ENCODE data around the gene CFAP141.

Gene CFAP141

DNA sequence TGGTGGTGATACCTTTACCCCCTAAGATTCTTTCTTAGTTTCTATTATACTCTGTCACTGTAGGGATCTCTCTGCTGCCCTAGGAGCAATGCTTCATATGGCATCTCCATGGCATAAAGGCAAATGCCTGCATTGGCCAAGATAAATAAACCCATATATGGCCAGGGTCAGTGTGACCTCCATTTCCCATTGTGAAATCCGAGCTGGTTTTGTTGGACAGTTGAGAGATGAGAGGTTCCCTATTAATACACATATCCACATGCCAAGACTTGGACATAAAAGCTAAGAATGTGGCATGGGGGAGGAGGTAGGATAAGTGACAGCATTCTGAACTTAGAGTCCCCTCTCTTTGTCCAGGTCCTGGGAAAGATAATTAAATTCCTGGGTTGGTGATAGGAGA lies 15.6 kb downstream of the CFAP141 start:
- FAIRE-seq: no peak
- DNase-seq (ENCODE audit: insufficient read length, low spot score): no peak

GRCh38 chr1:154186852-154187501 lies 19.2 kb downstream of the CFAP141 start:
- DNase-seq (ENCODE audit: insufficient read length, low spot score): no peak
- TF ChIP-seq SPI1 (IDR thresholded peaks at IDR 0.05; ENCODE audit: low read depth, low read length) (no peak), POLR2AphosphoS5 (IDR thresholded peaks at IDR 0.05; ENCODE audit: low read depth, low read length) (no peak), POU2F2 (IDR thresholded peaks at IDR 0.05; ENCODE audit: low read depth, low read length) (no peak), PAX5 (IDR thresholded peaks at IDR 0.05; ENCODE audit: insufficient read depth, low read length, severe bottlenecking) (no peak), POLR2A (IDR thresholded peaks at IDR 0.05; ENCODE audit: low read depth, low read length) (no peak), TAF1 (IDR thresholded peaks at IDR 0.05; ENCODE audit: low read depth, low read length) (no peak)

More for the DNA sequence above, 15.6 kb downstream of the CFAP141 start:
- TF ChIP-seq TAF1 (IDR thresholded peaks at IDR 0.05; ENCODE audit: low read depth, low read length): no peak
- no peak for TF ChIP-seq POLR2AphosphoS5 (IDR thresholded peaks at IDR 0.05; ENCODE audit: low read depth, low read length)
- TF ChIP-seq SPI1 (IDR thresholded peaks at IDR 0.05; ENCODE audit: low read depth, low read length): no peak
- no peak for TF ChIP-seq POLR2A (IDR thresholded peaks at IDR 0.05; ENCODE audit: low read depth, low read length)
- TF ChIP-seq PAX5 (IDR thresholded peaks at IDR 0.05; ENCODE audit: insufficient read depth, low read length, severe bottlenecking): no peak
- no peak for TF ChIP-seq POU2F2 (IDR thresholded peaks at IDR 0.05; ENCODE audit: low read depth, low read length)

GRCh38 chr1:154186177-154186576 lies 20.0 kb downstream of the CFAP141 start:
- peak; percentile 58 for DNase-seq (ENCODE audit: insufficient read length, low spot score)
- no peak for TF ChIP-seq SPI1 (IDR thresholded peaks at IDR 0.05; ENCODE audit: low read depth, low read length)
- TF ChIP-seq TAF1 (IDR thresholded peaks at IDR 0.05; ENCODE audit: low read depth, low read length): no peak
- TF ChIP-seq PAX5 (IDR thresholded peaks at IDR 0.05; ENCODE audit: insufficient read depth, low read length, severe bottlenecking): no peak
- no peak for TF ChIP-seq POLR2A (IDR thresholded peaks at IDR 0.05; ENCODE audit: low read depth, low read length)
- TF ChIP-seq POU2F2 (IDR thresholded peaks at IDR 0.05; ENCODE audit: low read depth, low read length): no peak
- TF ChIP-seq POLR2AphosphoS5 (IDR thresholded peaks at IDR 0.05; ENCODE audit: low read depth, low read length): no peak
- peak; percentile 63 for FAIRE-seq

More at GRCh38 chr1:154186852-154187501, 19.2 kb downstream of the CFAP141 start:
- no peak for FAIRE-seq

- peak; percentile 94 for FAIRE-seq
- TF ChIP-seq SPI1 (IDR thresholded peaks at IDR 0.05; ENCODE audit: low read depth, low read length) (0 out of 2 replicates have a peak, but pooled peaks have one; percentile 23), POLR2A (IDR thresholded peaks at IDR 0.05; ENCODE audit: low read depth, low read length) (peak; percentile 86), POU2F2 (IDR thresholded peaks at IDR 0.05; ENCODE audit: low read depth, low read length) (peak; percentile 10; the same call in 1 of the 2 replicates), TAF1 (IDR thresholded peaks at IDR 0.05; ENCODE audit: low read depth, low read length) (peak; percentile 89; the same call in 1 of the 2 replicates), POLR2AphosphoS5 (IDR thresholded peaks at IDR 0.05; ENCODE audit: low read depth, low read length) (peak; percentile 91), PAX5 (IDR thresholded peaks at IDR 0.05; ENCODE audit: insufficient read depth, low read length, severe bottlenecking) (no peak)
- DNase-seq (ENCODE audit: insufficient read length, low spot score): peak; percentile 90
These were observed 22.9 kb downstream of the CFAP141 start for GRCh38 chr1:154183046-154183915.

- DNase-seq (ENCODE audit: insufficient read length, low spot score) (peak; percentile 49), FAIRE-seq (peak; percentile 85)
- peak; percentile 73 for TF ChIP-seq POLR2A (IDR thresholded peaks at IDR 0.05; ENCODE audit: low read depth, low read length)
- peak; percentile 28; the same call in 1 of the 2 replicates for TF ChIP-seq POLR2AphosphoS5 (IDR thresholded peaks at IDR 0.05; ENCODE audit: low read depth, low read length)
- TF ChIP-seq PAX5 (IDR thresholded peaks at IDR 0.05; ENCODE audit: insufficient read depth, low read length, severe bottlenecking): no peak
- peak; percentile 38; the same call in 1 of the 2 replicates for TF ChIP-seq SPI1 (IDR thresholded peaks at IDR 0.05; ENCODE audit: low read depth, low read length)
- TF ChIP-seq TAF1 (IDR thresholded peaks at IDR 0.05; ENCODE audit: low read depth, low read length): no peak
- no peak for TF ChIP-seq POU2F2 (IDR thresholded peaks at IDR 0.05; ENCODE audit: low read depth, low read length)
These were observed 23.6 kb downstream of the CFAP141 start for GRCh38 chr1:154182344-154183045.

- no peak for DNase-seq (ENCODE audit: insufficient read length, low spot score)
- FAIRE-seq: no peak
- no peak for TF ChIP-seq POLR2AphosphoS5 (IDR thresholded peaks at IDR 0.05; ENCODE audit: low read depth, low read length)
- TF ChIP-seq SPI1 (IDR thresholded peaks at IDR 0.05; ENCODE audit: low read depth, low read length): no peak
- no peak for TF ChIP-seq POLR2A (IDR thresholded peaks at IDR 0.05; ENCODE audit: low read depth, low read length)
- TF ChIP-seq POU2F2 (IDR thresholded peaks at IDR 0.05; ENCODE audit: low read depth, low read length): no peak
- no peak for TF ChIP-seq PAX5 (IDR thresholded peaks at IDR 0.05; ENCODE audit: insufficient read depth, low read length, severe bottlenecking)
- TF ChIP-seq TAF1 (IDR thresholded peaks at IDR 0.05; ENCODE audit: low read depth, low read length): no peak
These were observed 24.2 kb downstream of the CFAP141 start for GRCh38 chr1:154181944-154182343.

GRCh38 chr1:154179946-154180687 lies 26.0 kb downstream of the CFAP141 start:
- TF ChIP-seq POLR2AphosphoS5 (IDR thresholded peaks at IDR 0.05; ENCODE audit: low read depth, low read length) (no peak), PAX5 (IDR thresholded peaks at IDR 0.05; ENCODE audit: insufficient read depth, low read length, severe bottlenecking) (no peak), POU2F2 (IDR thresholded peaks at IDR 0.05; ENCODE audit: low read depth, low read length) (no peak), POLR2A (IDR thresholded peaks at IDR 0.05; ENCODE audit: low read depth, low read length) (no peak), SPI1 (IDR thresholded peaks at IDR 0.05; ENCODE audit: low read depth, low read length) (peak; percentile 81), TAF1 (IDR thresholded peaks at IDR 0.05; ENCODE audit: low read depth, low read length) (no peak)
- FAIRE-seq: no peak
- DNase-seq (ENCODE audit: insufficient read length, low spot score): no peak

Measured in GM12891 (cell line).